Left ventricle myocardium inferior (tissue), 1 donor: Measurements from ENCODE around the gene CCDC169. TPM values are rescaled to one million over a fixed set of nuclear protein-coding genes. Genes with fewer than 3 reads are reported as not detected.
"Not testable (repeated sequence)": the region's sequence is repeated elsewhere in the genome, so short reads cannot be mapped to it uniquely, and the experiment has no call there.

ENCODE experiments used
- DNase-seq: peaks from one replicate; pipeline ENCODE4 v3.0.0-alpha.2; 2020
- H3K27ac ChIP-seq: fragments of 200-600 bp; replicated peaks from 2 replicates; pipeline ENCODE4 v1.8.0; 2021
- H3K27me3 ChIP-seq: fragments of 200-600 bp; 2 replicates; pipeline ENCODE4 v1.8.0; 2021; ENCODE audit warnings: low read depth
- H3K36me3 ChIP-seq: fragments of 200-600 bp; 2 replicates; pipeline ENCODE4 v1.8.0; 2021
- H3K4me1 ChIP-seq: fragments of 200-600 bp; 2 replicates; pipeline ENCODE4 v1.8.0; 2021
- H3K4me3 ChIP-seq: fragments of 200-600 bp; 2 replicates; pipeline ENCODE4 v1.8.0; 2021; ENCODE audit warnings: mild to moderate bottlenecking, moderate library complexity
- H3K9me3 ChIP-seq: fragments of 200-600 bp; replicated peaks from 2 replicates; pipeline ENCODE4 v1.8.0; 2021
- intact Hi-C: fragments of 100-400 bp; cut with micrococcal nuclease; formaldehyde crosslinking; loops from one replicate; pipeline ENCODE4 v1.11.0; 2022
- total RNA-seq: library from RNA; stranded (reverse); fragmentation: NEBNext Ultra II Directional; extraction: Animal tissue kit (Norgen Biotek cat#: 25700); gene quantifications from one replicate; pipeline ENCODE4 v1.2.1, GENCODE V29; 2021
- TF ChIP-seq, protein P1 (sequence below): fragments of 200-600 bp; IDR thresholded peaks from 2 replicates; pipeline ENCODE4 v1.8.0; 2021; ENCODE audit warnings: antibody characterized with exemption, mild to moderate bottlenecking, borderline replicate concordance
- donor health status: DM: no; HTN: yes; CAD: no; lungs with severe emphysema.

Gene CCDC169
- total RNA-seq, 1 donor from 2014 or later, result 0.69 TPM

DNA sequence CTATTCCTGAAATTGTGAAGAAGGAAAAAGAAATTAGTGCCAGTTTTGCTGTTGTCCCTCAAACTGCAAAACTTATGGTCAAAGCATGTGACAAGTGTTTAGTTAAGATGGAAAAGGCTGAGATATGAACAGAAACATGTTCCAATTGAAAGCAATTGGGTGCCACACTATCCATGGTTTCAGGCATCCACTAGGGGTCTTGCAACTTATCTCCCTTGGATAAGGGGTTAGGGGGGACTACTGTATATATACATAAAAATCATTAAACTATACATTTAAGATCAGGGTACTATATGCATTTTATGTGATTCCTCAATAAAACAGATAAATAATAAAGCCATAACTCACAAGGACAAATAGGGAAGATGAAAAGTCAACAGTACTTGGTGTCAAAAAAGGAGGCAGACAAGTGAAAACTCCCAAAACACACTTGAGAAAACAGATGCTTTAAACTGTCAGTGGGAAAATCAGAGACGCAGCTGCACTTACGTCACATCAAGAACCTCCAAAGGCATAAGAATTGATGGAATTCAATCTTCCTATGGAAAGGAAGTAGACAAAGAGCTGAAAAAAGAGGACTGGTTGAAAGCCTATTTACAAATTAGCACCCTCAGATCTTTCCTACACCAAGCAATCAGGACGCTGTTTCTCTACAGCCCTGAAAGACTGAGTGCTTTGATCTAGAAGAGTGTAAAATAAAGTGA, 40.5 kb upstream of the CCDC169 start:
- Histone ChIP-seq H3K36me3 (peaks cover 12% of the 10 kb centered on the region), H3K27ac (no peak overlapping the region), H3K4me3 (no peak overlapping the region), H3K9me3 (no peaks in the 10 kb centered on the region), H3K4me1 (peaks cover 70% of the 10 kb centered on the region), H3K27me3 (no peaks in the 10 kb centered on the region)
- DNase-seq, result no peak
- intact Hi-C loops, result no loop called here
- TF ChIP-seq, protein P1, sequence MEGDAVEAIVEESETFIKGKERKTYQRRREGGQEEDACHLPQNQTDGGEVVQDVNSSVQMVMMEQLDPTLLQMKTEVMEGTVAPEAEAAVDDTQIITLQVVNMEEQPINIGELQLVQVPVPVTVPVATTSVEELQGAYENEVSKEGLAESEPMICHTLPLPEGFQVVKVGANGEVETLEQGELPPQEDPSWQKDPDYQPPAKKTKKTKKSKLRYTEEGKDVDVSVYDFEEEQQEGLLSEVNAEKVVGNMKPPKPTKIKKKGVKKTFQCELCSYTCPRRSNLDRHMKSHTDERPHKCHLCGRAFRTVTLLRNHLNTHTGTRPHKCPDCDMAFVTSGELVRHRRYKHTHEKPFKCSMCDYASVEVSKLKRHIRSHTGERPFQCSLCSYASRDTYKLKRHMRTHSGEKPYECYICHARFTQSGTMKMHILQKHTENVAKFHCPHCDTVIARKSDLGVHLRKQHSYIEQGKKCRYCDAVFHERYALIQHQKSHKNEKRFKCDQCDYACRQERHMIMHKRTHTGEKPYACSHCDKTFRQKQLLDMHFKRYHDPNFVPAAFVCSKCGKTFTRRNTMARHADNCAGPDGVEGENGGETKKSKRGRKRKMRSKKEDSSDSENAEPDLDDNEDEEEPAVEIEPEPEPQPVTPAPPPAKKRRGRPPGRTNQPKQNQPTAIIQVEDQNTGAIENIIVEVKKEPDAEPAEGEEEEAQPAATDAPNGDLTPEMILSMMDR, result no peak

DNA sequence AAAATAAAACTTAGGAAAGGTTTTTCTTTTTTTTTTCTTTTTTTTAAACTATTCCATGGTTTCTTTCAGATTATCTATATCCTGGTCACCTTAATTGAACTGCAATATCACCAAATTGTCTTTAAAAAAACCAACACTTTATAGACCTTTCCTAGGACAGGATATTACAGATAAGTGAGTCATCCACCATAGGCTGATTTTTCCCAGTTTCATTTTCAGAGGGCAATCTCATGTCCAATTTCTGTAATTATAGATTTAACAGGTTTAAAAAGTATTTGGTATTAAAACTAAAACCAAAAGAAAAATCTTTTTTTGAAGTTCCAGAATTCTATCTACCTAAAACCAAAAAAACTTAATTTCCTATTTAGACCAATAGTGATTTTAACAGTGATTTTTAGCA, 35.4 kb upstream of the CCDC169 start:
- peaks cover 43% of the 10 kb centered on the region for H3K36me3 ChIP-seq
- H3K27me3 ChIP-seq, result no peaks in the 10 kb centered on the region
- H3K4me3 ChIP-seq, result no peak overlapping the region
- H3K27ac ChIP-seq, result no peak overlapping the region
- TF ChIP-seq, protein P1, result no peak
- no peak for DNase-seq
- intact Hi-C loops, result no loop called here
- peaks cover 79% of the 10 kb centered on the region for H3K4me1 ChIP-seq
- H3K9me3 ChIP-seq, result no peaks in the 10 kb centered on the region

DNA sequence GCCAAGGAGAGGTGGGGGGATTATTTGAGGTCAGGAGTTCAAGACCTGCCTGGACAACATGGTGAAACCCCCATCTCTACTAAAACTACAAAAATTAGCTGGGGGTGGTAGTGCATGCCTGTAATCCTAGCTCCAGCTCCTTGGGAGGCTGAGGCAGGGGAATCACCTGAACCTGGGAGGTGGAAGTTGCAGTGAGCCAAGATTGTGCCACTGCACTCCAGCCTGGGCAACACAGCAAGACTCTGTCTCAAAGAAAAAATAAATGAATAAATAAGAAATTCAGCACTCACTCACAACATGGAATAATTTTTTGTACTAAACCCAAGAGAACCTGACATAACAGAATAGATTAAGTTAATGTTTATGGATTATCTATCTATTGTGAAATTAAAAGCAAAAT, 34.6 kb upstream of the CCDC169 start:
- H3K9me3 ChIP-seq, H3K27me3 ChIP-seq, H3K4me3 ChIP-seq, H3K27ac ChIP-seq, DNase-seq, intact Hi-C loops: not testable (repeated sequence)
- Histone ChIP-seq H3K36me3 (peaks cover 50% of the 10 kb centered on the region), H3K4me1 (peaks cover 73% of the 10 kb centered on the region)

DNA sequence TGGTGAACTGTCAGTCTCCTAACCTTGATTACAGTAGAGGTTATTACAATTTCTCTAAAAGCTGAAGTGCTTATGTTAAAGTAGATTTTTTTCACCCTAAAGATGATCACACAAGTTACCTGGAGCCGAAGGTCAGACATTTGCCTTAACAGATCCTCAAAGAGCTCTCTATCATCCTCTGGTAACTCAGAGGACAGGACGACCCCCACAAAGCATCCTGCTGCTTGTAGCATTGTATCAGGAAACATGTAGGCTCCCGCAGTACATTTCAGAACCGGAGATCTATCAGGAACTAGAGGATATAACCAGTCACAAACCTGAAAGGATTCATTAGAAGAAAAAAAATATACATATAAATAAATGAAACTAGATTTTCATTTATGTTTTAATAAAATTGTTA, 33.7 kb upstream of the CCDC169 start:
- intact Hi-C loops, result no loop called here
- Histone ChIP-seq H3K4me1 (peaks cover 64% of the 10 kb centered on the region), H3K9me3 (no peaks in the 10 kb centered on the region), H3K36me3 (peaks cover 58% of the 10 kb centered on the region), H3K27ac (no peak overlapping the region), H3K27me3 (no peaks in the 10 kb centered on the region), H3K4me3 (no peak overlapping the region)
- TF ChIP-seq, protein P1, result no peak
- no peak for DNase-seq

DNA sequence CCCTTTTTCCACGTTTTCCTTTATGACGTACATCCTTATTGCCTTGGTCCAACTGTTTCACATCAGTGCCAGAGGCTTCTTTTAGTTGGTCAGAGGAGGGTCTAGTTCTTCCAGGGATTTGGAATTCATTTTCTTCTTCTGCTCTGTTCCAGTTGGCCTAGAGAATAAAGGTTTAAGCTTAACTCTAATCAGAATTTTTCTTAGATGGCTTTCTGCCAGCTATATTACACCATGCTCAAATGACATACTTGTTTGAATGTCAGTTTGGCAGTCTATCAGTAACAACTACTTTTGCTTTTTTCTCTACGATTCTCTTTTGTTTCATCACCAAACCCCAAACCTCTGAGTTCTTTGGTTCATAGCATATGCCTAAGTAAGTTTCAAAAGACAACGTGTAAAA, 31.7 kb upstream of the CCDC169 start:
- intact Hi-C loops, result no loop called here
- no peak overlapping the region for H3K27ac ChIP-seq
- no peaks in the 10 kb centered on the region for H3K27me3 ChIP-seq
- H3K4me1 ChIP-seq, result peaks cover 50% of the 10 kb centered on the region
- TF ChIP-seq, protein P1, result no peak
- no peaks in the 10 kb centered on the region for H3K9me3 ChIP-seq
- no peak overlapping the region for H3K4me3 ChIP-seq
- DNase-seq, result no peak
- peaks cover 67% of the 10 kb centered on the region for H3K36me3 ChIP-seq

DNA sequence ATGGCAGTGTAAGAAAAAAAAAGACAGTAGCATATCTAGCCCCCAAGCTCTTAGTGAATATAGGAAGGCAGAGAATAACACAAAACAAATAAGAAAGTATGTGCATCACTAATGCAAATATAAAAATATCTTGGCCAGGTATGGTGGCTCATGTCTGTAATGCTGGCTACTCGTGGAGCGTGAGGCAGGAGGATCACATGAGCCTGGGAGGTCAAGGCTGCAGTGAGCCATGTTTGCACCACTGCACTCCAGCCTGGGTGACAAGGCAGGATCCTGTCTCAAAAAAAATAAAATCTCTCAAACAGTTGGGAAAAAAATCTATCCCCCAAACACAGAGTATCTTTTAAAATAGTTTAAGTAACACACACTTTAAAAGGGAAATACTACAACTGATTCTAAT, 31.2 kb upstream of the CCDC169 start:
- no peak for DNase-seq
- TF ChIP-seq, protein P1, result no peak
- no peaks in the 10 kb centered on the region for H3K9me3 ChIP-seq
- H3K4me3 ChIP-seq, result no peak overlapping the region
- H3K4me1 ChIP-seq, result peaks cover 45% of the 10 kb centered on the region
- H3K27me3 ChIP-seq, result no peaks in the 10 kb centered on the region
- no peak overlapping the region for H3K27ac ChIP-seq
- intact Hi-C loops, result no loop called here
- H3K36me3 ChIP-seq, result peaks cover 71% of the 10 kb centered on the region
